Activated T-helper 1 cell treated with anti-CD3 and anti-CD28 coated beads, Interleukin-2, amount 50 U/mL, for 16 hours (primary cell): ENCODE measurements around the gene GDPD5.

Source experiments
- DNase-seq, 2 donors: peaks; one replicate each; pipeline ENCODE4 v3.0.0-alpha.2; 2020; ENCODE audit warnings: low read depth in 1 of 2, low spot score in 1 of 2

GDPD5 gene

GRCh38 chr11:75449776-75450175 lies 76.0 kb downstream of the GDPD5 start:
- DNase-seq: no peak

- DNase-seq: no peak
These were observed 76.5 kb downstream of the GDPD5 start for GRCh38 chr11:75449271-75449670.

- no peak for DNase-seq
These were observed 78.3 kb downstream of the GDPD5 start for GRCh38 chr11:75447415-75447814.

GRCh38 chr11:75445315-75445953 lies 80.3 kb downstream of the GDPD5 start:
- DNase-seq: peak; percentile 53 to 65

GRCh38 chr11:75443043-75443442 lies 82.7 kb downstream of the GDPD5 start:
- DNase-seq: no peak

GRCh38 chr11:75442161-75442885 lies 83.4 kb downstream of the GDPD5 start:
- DNase-seq: no peak

GRCh38 chr11:75441804-75442132 lies 84.0 kb downstream of the GDPD5 start:
- DNase-seq: no peak

GRCh38 chr11:75440960-75441803 lies 84.6 kb downstream of the GDPD5 start:
- DNase-seq: no peak

- no peak for DNase-seq
These were observed 86.1 kb downstream of the GDPD5 start for GRCh38 chr11:75439495-75440120.

GRCh38 chr11:75439026-75439425 lies 86.7 kb downstream of the GDPD5 start:
- no peak for DNase-seq

GRCh38 chr11:75437966-75438659 lies 87.6 kb downstream of the GDPD5 start:
- no peak for DNase-seq

- DNase-seq: no peak
These were observed 88.9 kb downstream of the GDPD5 start for GRCh38 chr11:75436806-75437205.

- no peak for DNase-seq
These were observed 90.2 kb downstream of the GDPD5 start for GRCh38 chr11:75435571-75435925.

GRCh38 chr11:75434886-75435570 lies 90.7 kb downstream of the GDPD5 start:
- DNase-seq: no peak

- no peak for DNase-seq
These were observed 91.7 kb downstream of the GDPD5 start for GRCh38 chr11:75434051-75434450.

- no peak for DNase-seq
These were observed 92.3 kb downstream of the GDPD5 start for GRCh38 chr11:75433443-75433842.

GRCh38 chr11:75432911-75433321 lies 92.8 kb downstream of the GDPD5 start, which contains the start of gene KLHL35:
TSS of gene KLHL35 (minus strand) at chr11:75433203. CDS start at chr11:75430629, 2,574 bp downstream.
- no peak for DNase-seq

- no peak for DNase-seq
These were observed 93.9 kb downstream of the GDPD5 start for GRCh38 chr11:75431533-75432525.
